Measurements from ENCODE around the gene PIGK.

- no peak for TF ChIP-seq POLR2A (IDR thresholded peaks at IDR 0.05)
- TF ChIP-seq, protein P1, sequence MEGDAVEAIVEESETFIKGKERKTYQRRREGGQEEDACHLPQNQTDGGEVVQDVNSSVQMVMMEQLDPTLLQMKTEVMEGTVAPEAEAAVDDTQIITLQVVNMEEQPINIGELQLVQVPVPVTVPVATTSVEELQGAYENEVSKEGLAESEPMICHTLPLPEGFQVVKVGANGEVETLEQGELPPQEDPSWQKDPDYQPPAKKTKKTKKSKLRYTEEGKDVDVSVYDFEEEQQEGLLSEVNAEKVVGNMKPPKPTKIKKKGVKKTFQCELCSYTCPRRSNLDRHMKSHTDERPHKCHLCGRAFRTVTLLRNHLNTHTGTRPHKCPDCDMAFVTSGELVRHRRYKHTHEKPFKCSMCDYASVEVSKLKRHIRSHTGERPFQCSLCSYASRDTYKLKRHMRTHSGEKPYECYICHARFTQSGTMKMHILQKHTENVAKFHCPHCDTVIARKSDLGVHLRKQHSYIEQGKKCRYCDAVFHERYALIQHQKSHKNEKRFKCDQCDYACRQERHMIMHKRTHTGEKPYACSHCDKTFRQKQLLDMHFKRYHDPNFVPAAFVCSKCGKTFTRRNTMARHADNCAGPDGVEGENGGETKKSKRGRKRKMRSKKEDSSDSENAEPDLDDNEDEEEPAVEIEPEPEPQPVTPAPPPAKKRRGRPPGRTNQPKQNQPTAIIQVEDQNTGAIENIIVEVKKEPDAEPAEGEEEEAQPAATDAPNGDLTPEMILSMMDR (IDR thresholded peaks at IDR 0.05 in 8 of 11, conservative IDR thresholded peaks at IDR 0.05 in 3 of 11): no peak
Measured at GRCh38 chr1:77232829-77233228, 13.6 kb upstream of the PIGK start.
